Esophagus squamous epithelium (tissue), 4 donors: Measurements from ENCODE around the gene MC3R.

Source experiments
- CTCF ChIP-seq, 6 experiments: fragments of 450-650 bp in 4 of 6; fragments of 200-600 bp in 2 of 6; sonication (generic) in 2 of 6; IDR thresholded peaks; one replicate each; pipeline ENCODE4 v1.5.1; 2016 to 2019; ENCODE audit warnings: antibody characterized with exemption in 6 of 6, mild to moderate bottlenecking in 4 of 6, moderate library complexity in 4 of 6
- POLR2A ChIP-seq, 4 donors: fragments of 450-650 bp; IDR thresholded peaks; one replicate each; pipeline ENCODE4 v1.6.1; 2017; ENCODE audit warnings: antibody characterized with exemption in 4 of 4, mild to moderate bottlenecking in 4 of 4, moderate library complexity in 3 of 4

- TF ChIP-seq POLR2A (IDR thresholded peaks at IDR 0.05): no peak
- TF ChIP-seq CTCF (IDR thresholded peaks at IDR 0.05): peak in 3 of 6 experiments; percentile 9 to 56 (median 22)
Measured at GRCh38 chr20:56205346-56205745, 43.2 kb upstream of the MC3R start.
